HL-60 (cell line): Measurements from ENCODE around the gene DOCK1.

ENCODE experiments used
- POLR2AphosphoS5 ChIP-seq: IDR thresholded peaks from 2 replicates; pipeline ENCODE4 v1.6.1; 2012; ENCODE audit warnings: low read depth
- TF ChIP-seq, protein P1 (sequence below): IDR thresholded peaks from one replicate; pipeline ENCODE4 v1.5.1; 2011; ENCODE audit warnings: low read length, control low read depth, inconsistent platforms; ENCODE audit not compliant: insufficient read depth

DNA sequence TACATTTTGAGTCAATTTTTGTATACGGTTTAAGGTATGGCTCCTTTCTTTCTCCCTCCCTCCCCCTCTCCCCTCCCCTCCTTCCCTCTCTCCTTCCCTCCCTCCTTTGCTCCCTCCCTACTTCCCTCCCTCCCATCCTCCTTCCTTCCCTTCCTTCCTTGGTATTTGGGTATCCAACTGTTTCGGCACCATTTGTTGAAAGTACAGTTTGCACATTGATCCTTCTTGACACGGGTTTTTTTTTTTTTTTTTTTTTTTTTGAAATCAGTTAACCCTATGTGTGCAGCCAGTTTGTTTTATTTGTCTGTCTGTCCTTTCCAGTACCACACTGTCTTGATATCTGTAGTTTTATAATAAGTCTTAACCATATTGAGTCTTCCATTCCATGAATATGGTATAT is 331.0 kb downstream of the DOCK1 start:
- TF ChIP-seq, protein P1, sequence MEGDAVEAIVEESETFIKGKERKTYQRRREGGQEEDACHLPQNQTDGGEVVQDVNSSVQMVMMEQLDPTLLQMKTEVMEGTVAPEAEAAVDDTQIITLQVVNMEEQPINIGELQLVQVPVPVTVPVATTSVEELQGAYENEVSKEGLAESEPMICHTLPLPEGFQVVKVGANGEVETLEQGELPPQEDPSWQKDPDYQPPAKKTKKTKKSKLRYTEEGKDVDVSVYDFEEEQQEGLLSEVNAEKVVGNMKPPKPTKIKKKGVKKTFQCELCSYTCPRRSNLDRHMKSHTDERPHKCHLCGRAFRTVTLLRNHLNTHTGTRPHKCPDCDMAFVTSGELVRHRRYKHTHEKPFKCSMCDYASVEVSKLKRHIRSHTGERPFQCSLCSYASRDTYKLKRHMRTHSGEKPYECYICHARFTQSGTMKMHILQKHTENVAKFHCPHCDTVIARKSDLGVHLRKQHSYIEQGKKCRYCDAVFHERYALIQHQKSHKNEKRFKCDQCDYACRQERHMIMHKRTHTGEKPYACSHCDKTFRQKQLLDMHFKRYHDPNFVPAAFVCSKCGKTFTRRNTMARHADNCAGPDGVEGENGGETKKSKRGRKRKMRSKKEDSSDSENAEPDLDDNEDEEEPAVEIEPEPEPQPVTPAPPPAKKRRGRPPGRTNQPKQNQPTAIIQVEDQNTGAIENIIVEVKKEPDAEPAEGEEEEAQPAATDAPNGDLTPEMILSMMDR = no peak
- no peak for TF ChIP-seq POLR2AphosphoS5
